SU-DHL-6 (cell line): ENCODE measurements around the gene SCRN2.

ENCODE experiments used
- H2AFZ ChIP-seq: fragments of 200-600 bp; sonication (generic); 2 replicates; pipeline ENCODE4 v1.6.1; 2014; ENCODE audit warnings: low read depth, mild to moderate bottlenecking, moderate library complexity, mixed read lengths, antibody characterized with exemption, low read length; ENCODE audit not compliant: severe bottlenecking
- H3F3A ChIP-seq: fragments of 200-600 bp; shearing (Covaris generic); 2 replicates; pipeline ENCODE4 v1.6.0; 2016; ENCODE audit warnings: antibody characterized with exemption, mild to moderate bottlenecking; ENCODE audit not compliant: insufficient read depth
- H3K27ac ChIP-seq: fragments of 200-600 bp; sonication (generic); 2 replicates; pipeline ENCODE4 v1.5.1; 2016; ENCODE audit warnings: low read depth, mild to moderate bottlenecking, low read length, moderate library complexity, mixed read lengths
- H3K27me3 ChIP-seq: fragments of 200-600 bp; sonication (generic), shearing (Covaris generic); 2 replicates; pipeline ENCODE4 v1.6.0; 2014; ENCODE audit warnings: mild to moderate bottlenecking, low read length
- H3K36me3 ChIP-seq: fragments of 200-600 bp; sonication (generic); 2 replicates; pipeline ENCODE4 v1.6.1; 2014; ENCODE audit warnings: mild to moderate bottlenecking, low read length, mixed read lengths
- H3K4me2 ChIP-seq: fragments of 300-600, 200-600 bp; shearing (Covaris generic), sonication (generic); 2 replicates; pipeline ENCODE4 v1.6.0; 2014; ENCODE audit warnings: low read length, low read depth, mild to moderate bottlenecking; ENCODE audit not compliant: poor library complexity, severe bottlenecking
- H3K4me3 ChIP-seq: fragments of 200-600 bp; sonication (generic); 2 replicates; pipeline ENCODE4 v1.5.1; 2014; ENCODE audit warnings: antibody characterized with exemption, low read length, mild to moderate bottlenecking, mixed read lengths; ENCODE audit not compliant: insufficient read depth, poor library complexity, severe bottlenecking
- H3K79me2 ChIP-seq: fragments of 200-600 bp; sonication (generic); 2 replicates; pipeline ENCODE4 v1.6.1; 2014; ENCODE audit warnings: mild to moderate bottlenecking, low read length, moderate library complexity; ENCODE audit not compliant: insufficient read depth
- H3K9ac ChIP-seq: fragments of 200-600 bp; sonication (generic); 2 replicates; pipeline ENCODE4 v1.7.0; 2014; ENCODE audit warnings: mild to moderate bottlenecking, low read length
- H3K9me2 ChIP-seq: fragments of 200-600 bp; sonication (generic); replicated peaks from 2 replicates; pipeline ENCODE4 v1.6.1; 2014; ENCODE audit warnings: low read length; ENCODE audit not compliant: insufficient read depth
- H3K9me3 ChIP-seq: fragments of 200-600 bp; sonication (generic); 2 replicates; pipeline ENCODE4 v1.6.1; 2014; ENCODE audit warnings: low read length, mixed read lengths; ENCODE audit not compliant: insufficient read depth
- H4K20me1 ChIP-seq: fragments of 200-600 bp; sonication (generic); 2 replicates; pipeline ENCODE4 v1.6.1; 2014; ENCODE audit warnings: low read depth, mild to moderate bottlenecking, antibody characterized with exemption, low read length, moderate library complexity, mixed read lengths
- EZH2phosphoT487 ChIP-seq: fragments of 200-600 bp; sonication (generic), shearing (Covaris generic); conservative IDR thresholded peaks from 2 replicates; pipeline ENCODE4 v1.6.1; 2018; ENCODE audit warnings: mild to moderate bottlenecking, antibody characterized with exemption, low read length, moderate library complexity, mixed read lengths
- TF ChIP-seq, protein P1 (sequence below): fragments of 200-600 bp; sonication (generic); IDR thresholded peaks from one replicate; pipeline ENCODE4 v1.5.1; 2017; ENCODE audit warnings: antibody characterized with exemption, mild to moderate bottlenecking, low read length, moderate library complexity; ENCODE audit not compliant: insufficient read depth, poor library complexity, severe bottlenecking

The SCRN2 gene

DNA sequence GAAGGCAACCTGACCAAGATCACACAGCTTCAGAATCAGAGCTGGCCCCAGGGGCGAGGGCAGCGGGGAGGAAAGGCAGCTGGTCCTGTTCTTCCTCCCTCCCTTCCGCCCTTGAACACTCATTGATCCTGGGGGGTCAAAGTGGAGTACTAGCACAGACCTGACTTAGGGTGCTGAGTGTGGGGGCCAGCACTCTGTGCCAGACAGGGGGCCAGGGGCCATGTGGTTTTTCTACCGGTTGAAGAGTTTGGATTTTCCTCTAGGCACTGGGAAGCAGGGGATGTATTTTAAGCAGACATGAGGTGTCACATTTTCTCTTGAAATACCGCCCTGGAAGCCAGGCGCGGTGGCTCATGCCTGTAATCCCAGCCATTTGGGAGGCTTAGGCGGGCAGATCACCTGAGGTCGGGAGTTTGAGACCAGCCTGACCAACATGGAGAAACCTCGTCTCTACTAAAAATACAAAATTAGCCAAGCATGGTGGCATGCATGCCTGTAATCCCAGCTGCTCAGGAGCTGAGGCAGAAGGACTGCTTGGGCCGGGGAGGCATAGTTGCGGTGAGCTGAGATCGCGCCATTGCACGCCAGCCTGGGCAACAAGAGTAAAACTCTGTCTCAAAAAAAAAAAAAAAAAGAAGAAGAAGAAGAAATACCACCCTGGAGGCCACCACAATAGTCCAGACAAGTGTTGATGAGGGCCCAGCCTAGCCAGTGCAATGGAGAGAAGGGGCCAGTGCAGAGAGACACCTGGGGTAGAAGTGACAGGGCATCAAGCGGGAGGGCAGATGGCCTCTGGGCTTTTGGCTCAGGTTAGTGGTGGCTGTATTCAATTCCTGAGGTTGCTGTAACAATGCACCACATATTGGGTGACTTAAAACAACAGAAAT lies 34.8 kb downstream of the SCRN2 start:
- Histone ChIP-seq H3K9ac (no peak overlapping the region), H3K9me3 (no peaks in the 10 kb centered on the region), H3K27ac (no peak overlapping the region), H3F3A (no peaks in the 10 kb centered on the region), H2AFZ (no peak overlapping the region), H3K4me3 (no peak overlapping the region), H3K36me3 (no peaks in the 10 kb centered on the region), H3K9me2 (no peaks in the 10 kb centered on the region), H3K4me2 (no peak overlapping the region), H4K20me1 (no peaks in the 10 kb centered on the region), H3K79me2 (no peaks in the 10 kb centered on the region), H3K27me3 (no peaks in the 10 kb centered on the region)
- no peak for TF ChIP-seq EZH2phosphoT487
- TF ChIP-seq, protein P1, sequence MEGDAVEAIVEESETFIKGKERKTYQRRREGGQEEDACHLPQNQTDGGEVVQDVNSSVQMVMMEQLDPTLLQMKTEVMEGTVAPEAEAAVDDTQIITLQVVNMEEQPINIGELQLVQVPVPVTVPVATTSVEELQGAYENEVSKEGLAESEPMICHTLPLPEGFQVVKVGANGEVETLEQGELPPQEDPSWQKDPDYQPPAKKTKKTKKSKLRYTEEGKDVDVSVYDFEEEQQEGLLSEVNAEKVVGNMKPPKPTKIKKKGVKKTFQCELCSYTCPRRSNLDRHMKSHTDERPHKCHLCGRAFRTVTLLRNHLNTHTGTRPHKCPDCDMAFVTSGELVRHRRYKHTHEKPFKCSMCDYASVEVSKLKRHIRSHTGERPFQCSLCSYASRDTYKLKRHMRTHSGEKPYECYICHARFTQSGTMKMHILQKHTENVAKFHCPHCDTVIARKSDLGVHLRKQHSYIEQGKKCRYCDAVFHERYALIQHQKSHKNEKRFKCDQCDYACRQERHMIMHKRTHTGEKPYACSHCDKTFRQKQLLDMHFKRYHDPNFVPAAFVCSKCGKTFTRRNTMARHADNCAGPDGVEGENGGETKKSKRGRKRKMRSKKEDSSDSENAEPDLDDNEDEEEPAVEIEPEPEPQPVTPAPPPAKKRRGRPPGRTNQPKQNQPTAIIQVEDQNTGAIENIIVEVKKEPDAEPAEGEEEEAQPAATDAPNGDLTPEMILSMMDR, result no peak

DNA sequence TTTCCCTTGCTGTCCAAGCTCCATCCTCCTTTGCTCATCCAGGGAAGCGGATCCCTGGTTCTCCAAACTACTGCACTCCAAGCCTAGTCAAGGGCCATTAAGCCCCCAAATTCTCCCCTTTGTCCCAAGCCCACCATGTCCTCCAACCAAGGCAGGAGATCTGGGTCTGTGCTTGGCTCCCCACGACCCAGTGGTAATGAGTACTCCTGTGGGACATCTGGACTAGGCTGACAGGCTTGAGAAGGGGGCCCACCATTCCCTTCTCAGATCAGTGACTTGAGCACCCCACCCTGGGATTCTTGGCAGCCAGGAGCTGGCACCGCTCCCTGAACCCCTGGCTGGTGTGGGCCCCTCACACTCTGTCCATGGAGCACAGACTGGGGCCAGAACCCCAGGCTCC lies 36.6 kb downstream of the SCRN2 start:
- no peaks in the 10 kb centered on the region for H3F3A ChIP-seq

DNA sequence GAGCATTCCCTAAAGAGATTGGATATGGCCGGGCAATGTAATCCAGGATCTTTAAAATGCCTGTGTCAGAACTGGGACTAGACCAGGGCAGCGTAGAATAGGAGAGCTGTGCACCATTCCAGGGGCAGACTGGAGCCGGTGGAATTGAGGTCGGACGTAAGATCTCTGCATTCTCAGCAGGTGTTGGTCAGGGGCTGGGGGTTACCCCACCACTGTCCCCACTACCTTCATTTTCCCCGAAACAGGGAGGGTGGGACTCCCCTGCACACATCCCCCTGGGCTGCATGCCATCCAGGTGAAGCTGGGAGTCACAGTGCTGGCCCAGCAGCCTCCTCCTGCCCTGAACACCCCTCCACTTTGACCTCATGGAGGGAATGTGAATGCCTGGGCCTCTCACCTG lies 37.3 kb downstream of the SCRN2 start:
- Histone ChIP-seq H3K9me2 (no peaks in the 10 kb centered on the region), H4K20me1 (no peaks in the 10 kb centered on the region), H3F3A (no peaks in the 10 kb centered on the region), H3K9ac (no peak overlapping the region), H3K4me2 (no peak overlapping the region), H2AFZ (no peak overlapping the region), H3K9me3 (no peaks in the 10 kb centered on the region), H3K4me3 (no peak overlapping the region), H3K36me3 (no peaks in the 10 kb centered on the region), H3K27me3 (no peaks in the 10 kb centered on the region), H3K27ac (no peak overlapping the region), H3K79me2 (no peaks in the 10 kb centered on the region)
- no peak for TF ChIP-seq EZH2phosphoT487
- TF ChIP-seq, protein P1, result no peak

More for the DNA sequence above, 36.6 kb downstream of the SCRN2 start:
- H3K79me2 ChIP-seq, result no peaks in the 10 kb centered on the region
- H4K20me1 ChIP-seq, result no peaks in the 10 kb centered on the region
- H2AFZ ChIP-seq, result no peak overlapping the region
- TF ChIP-seq, protein P1, result no peak
- TF ChIP-seq EZH2phosphoT487, result no peak
- H3K9me3 ChIP-seq, result no peaks in the 10 kb centered on the region
- no peaks in the 10 kb centered on the region for H3K27me3 ChIP-seq
- H3K9me2 ChIP-seq, result no peaks in the 10 kb centered on the region
- H3K27ac ChIP-seq, result no peak overlapping the region
- H3K36me3 ChIP-seq, result no peaks in the 10 kb centered on the region
- H3K4me2 ChIP-seq, result no peak overlapping the region
- no peak overlapping the region for H3K9ac ChIP-seq
- no peak overlapping the region for H3K4me3 ChIP-seq
